ENCODE results near the gene ATG2B.

The ATG2B gene

GRCh38 chr14:96307434-96307833 is 55.7 kb downstream of the ATG2B start:
- no peak for DNase-seq (ENCODE audit: low read depth)
- TF ChIP-seq CTCF (conservative IDR thresholded peaks at IDR 0.05; ENCODE audit: control insufficient read depth, insufficient read depth, low read depth, low read length) = no peak
- no peak overlapping the region for H3K4me3 ChIP-seq (ENCODE audit: control insufficient read depth, low read depth, low read length)

DNA sequence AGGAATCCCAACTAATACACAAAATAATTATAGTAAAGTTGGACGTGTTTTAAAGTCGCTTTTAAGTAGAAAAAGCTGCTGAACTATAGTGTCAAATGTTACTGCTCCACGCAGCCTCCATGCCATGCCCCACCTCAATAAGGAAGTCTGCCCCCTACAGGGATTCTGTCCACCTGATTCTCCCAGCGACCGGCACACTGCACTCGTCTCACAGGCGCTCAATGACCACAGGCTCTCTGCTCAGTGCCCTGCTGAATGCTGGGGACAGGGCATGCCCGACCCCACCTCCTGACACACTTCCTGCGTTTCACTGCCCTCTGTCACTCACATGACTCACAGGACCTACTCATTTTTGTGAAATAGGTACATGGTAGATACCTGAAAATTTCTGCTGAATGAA is 58.2 kb downstream of the ATG2B start:
- no peak for DNase-seq (ENCODE audit: low read depth)
- no peak for TF ChIP-seq CTCF (conservative IDR thresholded peaks at IDR 0.05; ENCODE audit: control insufficient read depth, insufficient read depth, low read depth, low read length)
- no peak overlapping the region for H3K4me3 ChIP-seq (ENCODE audit: control insufficient read depth, low read depth, low read length)

GRCh38 chr14:96303981-96304380 is 59.2 kb downstream of the ATG2B start:
- DNase-seq (ENCODE audit: low read depth) = peak; percentile 34
- no peak overlapping the region for H3K4me3 ChIP-seq (ENCODE audit: control insufficient read depth, low read depth, low read length)
- TF ChIP-seq CTCF (conservative IDR thresholded peaks at IDR 0.05; ENCODE audit: control insufficient read depth, insufficient read depth, low read depth, low read length) = no peak

DNA sequence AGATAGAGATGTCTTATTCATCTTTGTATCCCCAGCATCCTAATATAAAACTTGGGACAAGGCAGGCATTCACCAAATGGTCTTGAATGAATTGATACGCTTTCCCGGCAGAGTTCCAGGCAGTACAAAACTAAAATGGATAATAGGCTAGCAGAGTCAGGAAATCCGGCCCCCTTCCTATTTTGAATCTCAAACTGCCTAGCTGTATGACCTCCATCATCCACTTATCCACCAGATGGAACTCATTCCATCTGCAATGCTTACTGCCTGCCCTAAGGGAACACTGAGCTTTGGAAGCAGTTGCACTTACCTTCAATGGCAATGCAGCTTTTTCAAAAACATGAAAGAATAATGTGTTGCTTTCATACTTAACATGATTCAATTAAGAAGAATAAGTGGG is 63.7 kb downstream of the ATG2B start:
- no peak for DNase-seq (ENCODE audit: low read depth)
- no peak for TF ChIP-seq CTCF (conservative IDR thresholded peaks at IDR 0.05; ENCODE audit: control insufficient read depth, insufficient read depth, low read depth, low read length)
- H3K4me3 ChIP-seq (ENCODE audit: control insufficient read depth, low read depth, low read length) = no peak overlapping the region

GRCh38 chr14:96297997-96298515 is 65.1 kb downstream of the ATG2B start:
- DNase-seq (ENCODE audit: low read depth) = no peak
- TF ChIP-seq CTCF (conservative IDR thresholded peaks at IDR 0.05; ENCODE audit: control insufficient read depth, insufficient read depth, low read depth, low read length) = no peak
- H3K4me3 ChIP-seq (ENCODE audit: control insufficient read depth, low read depth, low read length) = no peak overlapping the region

DNA sequence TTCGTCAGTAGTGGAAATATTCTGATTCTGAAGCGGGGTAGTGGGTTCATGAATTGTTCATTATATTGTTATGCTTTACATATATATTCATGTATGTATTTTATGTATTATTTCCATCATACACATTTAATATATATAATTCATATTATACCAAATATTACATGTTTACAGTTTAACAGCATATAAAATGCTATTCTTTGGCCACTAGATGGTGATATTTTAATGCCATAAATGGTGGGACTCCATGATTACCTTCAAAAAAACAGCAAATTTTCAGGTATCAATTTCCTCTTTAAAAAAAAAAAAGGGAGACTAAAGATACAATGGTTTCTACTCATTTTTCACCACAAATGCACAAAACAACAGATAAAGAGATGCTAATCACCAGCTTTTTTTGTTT is 66.1 kb downstream of the ATG2B start:
- DNase-seq (ENCODE audit: low read depth) = peak; percentile 32

More for the DNA sequence above, 66.1 kb downstream of the ATG2B start:
- peak; percentile 53 for TF ChIP-seq CTCF (conservative IDR thresholded peaks at IDR 0.05; ENCODE audit: control insufficient read depth, insufficient read depth, low read depth, low read length)
- no peak overlapping the region for H3K4me3 ChIP-seq (ENCODE audit: control insufficient read depth, low read depth, low read length)

Measured in fibroblast of mammary gland (primary cell).